GM19238 (cell line): Measurements from ENCODE around the gene DCHS1.
A peak's percentile ranks its signal among the peaks of the same experiment; 100 is the strongest.
"Not testable (repeated sequence)": the region's sequence is repeated elsewhere in the genome, so short reads cannot be mapped to it uniquely, and the experiment has no call there.

ENCODE experiments used
- DNase-seq: peaks from one replicate; pipeline ENCODE4 v3.0.0; 2011; ENCODE audit warnings: low spot score; ENCODE audit not compliant: insufficient read length

DCHS1 gene, protein sequence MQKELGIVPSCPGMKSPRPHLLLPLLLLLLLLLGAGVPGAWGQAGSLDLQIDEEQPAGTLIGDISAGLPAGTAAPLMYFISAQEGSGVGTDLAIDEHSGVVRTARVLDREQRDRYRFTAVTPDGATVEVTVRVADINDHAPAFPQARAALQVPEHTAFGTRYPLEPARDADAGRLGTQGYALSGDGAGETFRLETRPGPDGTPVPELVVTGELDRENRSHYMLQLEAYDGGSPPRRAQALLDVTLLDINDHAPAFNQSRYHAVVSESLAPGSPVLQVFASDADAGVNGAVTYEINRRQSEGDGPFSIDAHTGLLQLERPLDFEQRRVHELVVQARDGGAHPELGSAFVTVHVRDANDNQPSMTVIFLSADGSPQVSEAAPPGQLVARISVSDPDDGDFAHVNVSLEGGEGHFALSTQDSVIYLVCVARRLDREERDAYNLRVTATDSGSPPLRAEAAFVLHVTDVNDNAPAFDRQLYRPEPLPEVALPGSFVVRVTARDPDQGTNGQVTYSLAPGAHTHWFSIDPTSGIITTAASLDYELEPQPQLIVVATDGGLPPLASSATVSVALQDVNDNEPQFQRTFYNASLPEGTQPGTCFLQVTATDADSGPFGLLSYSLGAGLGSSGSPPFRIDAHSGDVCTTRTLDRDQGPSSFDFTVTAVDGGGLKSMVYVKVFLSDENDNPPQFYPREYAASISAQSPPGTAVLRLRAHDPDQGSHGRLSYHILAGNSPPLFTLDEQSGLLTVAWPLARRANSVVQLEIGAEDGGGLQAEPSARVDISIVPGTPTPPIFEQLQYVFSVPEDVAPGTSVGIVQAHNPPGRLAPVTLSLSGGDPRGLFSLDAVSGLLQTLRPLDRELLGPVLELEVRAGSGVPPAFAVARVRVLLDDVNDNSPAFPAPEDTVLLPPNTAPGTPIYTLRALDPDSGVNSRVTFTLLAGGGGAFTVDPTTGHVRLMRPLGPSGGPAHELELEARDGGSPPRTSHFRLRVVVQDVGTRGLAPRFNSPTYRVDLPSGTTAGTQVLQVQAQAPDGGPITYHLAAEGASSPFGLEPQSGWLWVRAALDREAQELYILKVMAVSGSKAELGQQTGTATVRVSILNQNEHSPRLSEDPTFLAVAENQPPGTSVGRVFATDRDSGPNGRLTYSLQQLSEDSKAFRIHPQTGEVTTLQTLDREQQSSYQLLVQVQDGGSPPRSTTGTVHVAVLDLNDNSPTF (N-terminal part only)

DNA sequence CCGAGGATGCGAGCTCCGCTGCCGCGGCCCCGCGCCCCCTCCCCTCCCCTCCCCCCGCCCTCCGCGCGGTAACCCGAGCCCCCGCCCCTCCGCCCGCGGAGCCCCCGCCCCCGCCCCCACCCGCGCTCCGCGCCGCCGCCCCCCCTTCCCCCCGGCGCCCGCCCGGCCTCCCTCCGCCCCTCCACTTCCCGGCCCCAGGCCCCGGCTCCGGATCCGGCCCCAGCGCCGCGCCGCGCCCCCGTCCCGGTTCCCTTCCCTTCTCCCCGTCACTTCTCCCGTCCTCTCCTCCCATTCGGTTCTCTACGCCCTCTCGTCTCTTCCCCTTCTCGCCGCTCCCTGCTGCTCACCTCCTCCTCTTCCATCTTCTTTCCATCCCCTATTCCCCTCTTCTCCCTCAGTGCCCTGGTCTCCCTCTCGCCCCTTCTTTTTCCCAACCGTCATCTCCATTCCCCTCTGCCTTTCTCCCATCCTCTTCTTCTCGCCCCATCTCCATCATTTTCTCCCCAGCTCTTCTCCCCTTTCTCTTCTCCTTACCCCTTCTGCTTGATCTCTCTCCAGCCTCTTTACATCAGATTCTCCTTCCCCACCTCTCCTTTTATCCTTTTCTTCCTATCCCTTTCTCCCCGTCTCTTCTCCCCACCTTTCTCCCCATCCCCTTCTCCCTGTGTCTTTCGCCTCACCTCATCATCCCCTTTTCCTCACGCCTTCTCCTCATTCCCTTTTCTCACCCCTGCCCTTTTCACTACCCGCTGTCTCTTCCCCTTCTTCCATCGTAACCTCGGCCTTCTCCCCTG lies at the start of gene DCHS1:
DCHS1 (minus strand) TSS at position 20 of the 794 bp plus-strand sequence. CDS start 14,196 bp downstream, outside the sequence.
- DNase-seq = no peak

DNA sequence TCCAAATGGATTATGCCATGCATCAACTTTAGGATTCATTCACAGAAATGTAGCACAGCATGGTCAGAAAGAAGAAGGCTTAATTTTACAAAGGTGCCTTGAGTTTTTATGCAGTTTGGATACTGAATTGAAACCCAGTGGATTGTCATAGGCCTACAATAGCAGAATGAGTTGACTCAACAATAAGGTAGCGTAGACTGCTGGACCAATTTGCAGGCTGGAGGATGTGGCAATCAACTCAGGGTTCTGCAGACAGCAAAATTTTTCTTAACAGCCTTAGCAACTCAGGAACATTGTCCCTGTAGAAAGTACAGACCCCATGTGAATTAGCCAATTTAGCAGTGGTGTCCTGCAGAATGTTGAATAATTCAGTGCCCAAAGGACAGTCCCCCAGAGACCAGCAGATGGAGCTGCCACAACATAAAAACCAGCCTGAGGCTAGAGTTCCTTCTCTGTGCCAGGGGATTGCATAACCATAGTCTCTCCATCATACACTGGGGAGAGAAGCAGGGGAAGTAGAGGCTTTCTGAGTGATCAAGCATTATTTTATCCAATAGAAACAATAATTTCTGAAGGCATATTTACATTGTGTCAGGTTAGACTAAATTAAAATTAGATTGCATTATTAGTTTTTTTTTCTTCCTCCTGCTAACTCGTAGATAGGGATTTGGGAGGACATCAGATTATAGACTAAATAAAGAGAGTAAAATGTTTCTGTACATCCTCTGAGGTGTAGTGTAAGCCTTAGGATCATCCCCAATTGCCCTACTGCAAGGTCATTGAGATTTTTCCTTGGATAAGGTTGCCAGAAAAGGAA lies 47.8 kb upstream of the DCHS1 start:
- no peak for DNase-seq

DNA sequence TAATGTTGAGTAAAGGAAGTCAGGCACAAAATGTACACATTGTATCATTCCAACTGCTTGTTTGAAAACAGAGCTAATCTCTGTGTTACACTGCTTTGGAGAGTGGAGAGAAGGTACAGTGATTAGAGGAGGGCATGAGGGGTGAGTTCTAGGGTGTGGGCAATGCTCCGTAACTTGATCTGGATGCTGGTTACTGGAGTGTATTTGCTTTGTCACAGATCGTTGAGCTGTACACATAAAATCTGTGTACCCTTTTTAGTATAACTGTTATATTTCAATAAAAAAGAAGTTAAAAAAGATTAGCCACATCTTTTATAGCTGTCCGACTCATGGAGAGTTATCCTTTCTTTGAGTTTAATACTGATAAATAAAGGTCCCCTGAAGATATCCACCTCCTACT lies 46.3 kb upstream of the DCHS1 start:
- DNase-seq = not testable (repeated sequence)

DNA sequence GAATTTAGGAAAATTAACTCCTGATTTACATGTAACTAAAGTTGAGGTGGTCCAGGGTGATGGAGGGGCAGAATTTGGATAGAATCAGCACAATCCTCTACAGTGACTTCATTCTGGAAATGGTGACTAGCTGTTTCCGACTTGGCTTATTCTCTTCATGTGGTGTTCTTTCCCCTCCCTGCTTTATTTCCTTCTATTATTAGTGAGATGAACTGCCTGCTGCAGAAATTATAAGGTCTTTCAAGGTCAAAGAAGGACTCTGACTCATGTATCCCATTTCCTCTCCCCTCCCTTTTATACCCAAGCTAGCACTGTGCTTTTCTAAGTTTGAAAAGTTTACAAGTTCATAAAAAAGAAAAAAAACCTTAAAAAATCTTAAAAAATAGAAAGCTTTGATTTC lies 39.8 kb upstream of the DCHS1 start:
- no peak for DNase-seq

DNA sequence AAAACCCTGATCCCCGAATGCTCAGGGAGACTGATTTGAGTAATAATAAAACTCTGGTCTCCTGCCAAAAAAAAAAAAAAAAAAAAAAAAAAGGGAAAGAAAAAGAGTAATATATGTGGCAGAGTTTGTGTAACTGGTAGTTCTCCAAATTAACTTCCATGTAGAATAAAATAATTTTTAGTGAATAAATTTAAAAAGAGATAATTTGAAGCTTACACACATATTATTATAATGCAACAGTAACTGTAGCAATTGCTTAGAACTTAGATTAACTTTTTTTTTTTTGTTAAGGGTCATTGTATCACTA lies 38.6 kb upstream of the DCHS1 start:
- no peak for DNase-seq

DNA sequence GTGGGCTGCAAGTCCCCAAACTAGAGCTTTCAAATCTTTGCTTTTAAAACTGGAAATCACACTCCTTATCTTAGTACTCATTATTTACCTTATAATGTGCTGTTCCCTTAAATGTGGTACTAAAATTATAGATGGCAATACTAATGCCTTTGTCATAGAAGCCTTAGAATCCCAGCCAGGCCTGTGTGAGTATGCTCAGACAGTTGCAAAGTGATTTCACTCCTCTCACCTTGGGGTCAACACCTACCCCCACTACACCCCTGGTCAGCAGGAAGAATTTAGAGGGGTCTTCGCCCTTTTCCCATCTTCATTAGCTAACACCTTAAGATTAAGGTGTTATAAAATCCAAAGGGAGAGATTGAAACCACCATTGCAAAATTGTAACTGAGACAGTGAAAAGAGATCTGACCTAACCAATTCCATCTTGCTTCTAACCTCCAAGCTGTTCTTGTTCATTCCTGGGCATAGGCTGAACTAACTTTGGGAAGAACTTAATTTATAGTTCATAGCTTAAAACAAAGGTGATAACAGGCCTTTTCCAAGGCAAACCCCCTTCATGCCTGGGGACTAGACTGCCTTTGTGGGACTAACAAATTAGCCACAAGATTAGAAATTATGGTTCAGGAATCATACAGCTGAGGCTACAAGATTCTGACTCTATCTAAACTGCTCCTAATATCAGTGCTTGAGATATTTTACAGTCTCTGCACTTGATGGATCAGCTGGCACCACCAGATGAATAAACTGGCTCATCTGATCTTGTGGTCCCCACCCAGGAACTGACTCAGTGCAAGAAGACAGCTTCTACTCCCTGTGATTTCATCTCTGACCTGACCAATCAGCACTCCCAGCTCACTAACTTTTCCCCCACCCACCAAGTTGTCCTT lies 38.0 kb upstream of the DCHS1 start:
- no peak for DNase-seq

DNA sequence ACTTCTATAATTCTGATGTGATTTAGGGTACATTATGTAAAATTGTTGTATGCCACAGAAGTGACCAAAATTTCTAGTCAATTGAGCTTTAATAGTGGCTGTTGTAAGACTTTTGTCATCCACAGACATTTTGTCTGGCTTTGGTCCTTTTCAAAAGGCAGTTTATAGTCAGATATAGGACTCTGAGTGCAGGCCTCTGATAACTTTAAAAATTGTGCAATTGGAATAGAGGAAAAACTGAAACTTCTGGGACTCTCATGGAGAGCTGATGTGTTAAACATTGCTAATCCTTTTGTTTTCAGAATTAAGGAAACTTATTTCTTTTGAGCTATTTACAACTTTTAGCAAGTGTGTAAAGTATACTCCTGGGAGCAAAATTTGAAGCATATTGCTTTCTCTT lies 36.5 kb upstream of the DCHS1 start:
- DNase-seq = no peak

DNA sequence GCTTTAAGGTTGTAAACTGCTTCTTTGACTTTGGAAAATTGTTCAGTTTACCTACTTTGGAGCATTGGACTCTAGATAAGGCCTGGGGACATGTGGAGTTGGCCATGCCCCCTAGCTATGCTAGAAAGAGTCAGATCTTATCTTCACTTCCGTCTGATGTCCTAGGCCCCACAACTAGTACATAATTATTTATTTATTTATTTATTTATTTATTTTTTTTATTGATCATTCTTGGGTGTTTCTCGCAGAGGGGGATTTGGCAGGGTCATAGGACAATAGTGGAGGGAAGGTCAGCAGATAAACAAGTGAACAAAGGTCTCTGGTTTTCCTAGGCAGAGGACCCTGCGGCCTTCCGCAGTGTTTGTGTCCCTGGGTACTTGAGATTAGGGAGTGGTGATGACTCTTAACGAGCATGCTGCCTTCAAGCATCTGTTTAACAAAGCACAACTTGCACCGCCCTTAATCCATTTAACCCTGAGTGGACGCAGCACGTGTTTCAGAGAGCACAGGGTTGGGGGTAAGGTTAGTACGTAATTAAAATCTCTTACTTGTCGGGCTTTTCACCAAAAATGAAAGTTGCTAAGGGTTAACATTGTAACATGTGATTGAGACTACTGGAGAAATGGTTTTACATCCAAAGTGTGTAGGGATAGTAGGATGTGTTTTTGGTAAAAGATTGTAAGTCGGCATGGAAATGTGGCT lies 35.0 kb upstream of the DCHS1 start:
- DNase-seq = not testable (repeated sequence)

DNA sequence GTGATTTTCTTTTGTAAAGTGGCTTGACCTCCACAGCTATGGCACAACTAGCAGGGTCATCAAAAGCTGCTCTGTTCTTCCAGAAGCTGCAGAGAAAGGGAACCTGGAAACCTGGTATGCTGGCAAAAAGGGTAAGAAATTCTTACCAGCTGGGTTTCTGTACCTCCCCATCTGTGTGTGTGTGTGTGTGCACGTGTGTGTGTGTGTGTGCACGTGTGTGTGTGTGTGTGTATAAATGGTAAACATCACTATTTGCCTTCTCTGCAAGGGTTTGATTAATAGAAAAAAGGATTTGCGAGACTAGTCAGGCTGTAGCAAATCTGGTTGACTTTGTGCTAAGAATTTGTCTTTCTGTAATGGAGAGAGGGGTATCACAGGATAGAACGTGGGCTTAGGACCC lies 32.3 kb upstream of the DCHS1 start:
- DNase-seq = no peak

DNA sequence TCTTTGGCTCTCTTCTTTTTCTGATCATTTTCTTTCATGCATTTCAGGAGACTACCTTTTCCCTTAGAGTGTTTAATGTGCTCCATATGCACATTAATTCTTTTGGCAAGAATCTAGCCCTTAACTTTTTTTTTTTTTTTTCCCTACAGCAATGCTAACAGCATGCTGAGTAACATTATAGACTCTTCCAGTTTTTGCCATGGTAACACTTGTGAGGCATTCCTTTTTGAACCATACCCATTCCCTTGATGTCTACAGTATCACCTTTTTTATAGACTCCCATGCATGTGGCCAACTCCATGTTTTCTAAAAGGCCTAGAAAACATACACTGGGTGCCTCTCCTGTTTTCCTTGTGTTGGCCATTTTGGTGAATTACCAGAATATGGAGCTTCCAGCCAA lies 30.4 kb upstream of the DCHS1 start:
- DNase-seq = no peak

DNA sequence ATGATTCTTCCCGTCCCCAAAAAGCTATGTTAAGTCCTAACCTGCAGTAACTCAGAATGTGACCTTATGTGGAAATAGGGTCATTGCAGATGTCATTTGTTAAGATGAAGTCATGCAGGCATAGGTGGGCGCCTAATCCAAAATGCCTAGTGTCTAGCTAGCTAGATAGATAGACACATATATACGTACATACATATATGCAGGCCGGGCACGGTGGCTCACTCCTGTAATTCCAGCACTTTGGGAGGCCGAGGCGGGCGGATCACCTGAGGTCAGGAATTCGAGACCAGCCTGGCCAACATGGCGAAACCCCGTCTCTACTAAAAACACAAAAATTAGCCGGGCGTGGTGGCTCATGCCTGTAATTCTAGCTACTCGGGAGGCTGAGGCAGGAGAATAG lies 28.5 kb upstream of the DCHS1 start:
- not testable (repeated sequence) for DNase-seq

DNA sequence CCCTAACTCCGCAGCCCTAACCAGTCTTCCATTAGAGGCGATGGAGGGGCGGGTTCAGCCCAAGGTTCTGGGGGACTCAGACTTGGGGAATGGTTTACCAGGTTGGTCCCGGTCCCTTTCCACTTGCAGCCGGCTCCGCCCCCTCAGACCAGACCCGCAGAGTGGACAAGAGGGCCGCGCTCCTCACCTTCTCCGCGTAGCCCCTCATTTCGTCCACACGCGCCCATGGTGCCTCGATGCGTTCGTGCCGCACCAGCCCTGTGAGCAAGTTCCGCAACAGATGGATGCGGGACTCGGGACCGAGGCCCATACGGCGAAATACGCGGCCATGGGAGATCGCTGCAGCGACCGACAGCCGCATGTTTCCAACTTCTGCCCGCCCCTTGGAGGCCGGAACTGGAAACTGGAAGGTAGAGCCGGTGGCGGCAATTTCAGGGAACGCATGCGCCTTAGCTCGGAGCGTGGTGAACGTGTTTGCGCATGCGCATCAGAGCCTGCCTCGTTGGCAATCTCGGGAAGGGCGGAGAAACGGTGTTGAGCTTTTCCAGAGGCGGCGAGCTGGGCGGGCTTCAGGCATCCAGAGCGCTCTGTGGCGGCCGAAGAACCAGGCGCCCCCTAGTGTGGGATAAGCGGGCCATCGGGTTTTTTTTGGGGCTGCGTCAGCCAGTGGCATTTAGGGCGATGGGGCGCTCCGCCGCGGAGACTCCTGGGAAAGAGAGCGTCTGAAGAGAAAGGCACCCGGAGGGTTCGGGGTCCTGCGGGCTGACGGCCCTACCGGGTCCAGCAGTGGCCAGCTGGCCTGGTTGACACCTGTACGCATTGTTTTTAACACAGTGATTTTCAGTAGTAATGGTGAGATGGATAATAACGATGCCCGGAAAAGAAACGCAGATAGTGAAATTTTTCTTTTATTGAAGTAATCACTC lies 27.6 kb upstream of the DCHS1 start, which contains the start of gene MRPL17:
MRPL17 (minus strand) TSS at position 405 of the 926 bp plus-strand sequence; CDS start at position 361, 44 bp downstream.
- peak; percentile 90 for DNase-seq

DNA sequence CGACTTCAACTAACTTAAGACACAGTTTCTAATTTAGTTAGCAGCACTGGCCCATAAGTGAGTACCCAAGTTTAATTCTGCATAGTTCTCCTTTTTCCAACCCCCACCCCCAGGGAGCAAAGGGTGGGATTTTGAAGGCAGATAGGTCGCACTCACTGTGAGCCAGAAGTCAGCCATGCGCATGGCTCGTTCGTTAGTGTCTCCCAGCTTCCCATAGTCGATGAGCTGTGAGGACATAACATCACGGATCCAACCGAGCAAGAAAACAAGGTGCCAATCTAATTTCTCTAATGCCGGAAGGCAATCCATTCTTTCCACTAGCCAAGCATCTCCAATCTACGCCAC lies 27.0 kb upstream of the DCHS1 start:
- DNase-seq = no peak

DNA sequence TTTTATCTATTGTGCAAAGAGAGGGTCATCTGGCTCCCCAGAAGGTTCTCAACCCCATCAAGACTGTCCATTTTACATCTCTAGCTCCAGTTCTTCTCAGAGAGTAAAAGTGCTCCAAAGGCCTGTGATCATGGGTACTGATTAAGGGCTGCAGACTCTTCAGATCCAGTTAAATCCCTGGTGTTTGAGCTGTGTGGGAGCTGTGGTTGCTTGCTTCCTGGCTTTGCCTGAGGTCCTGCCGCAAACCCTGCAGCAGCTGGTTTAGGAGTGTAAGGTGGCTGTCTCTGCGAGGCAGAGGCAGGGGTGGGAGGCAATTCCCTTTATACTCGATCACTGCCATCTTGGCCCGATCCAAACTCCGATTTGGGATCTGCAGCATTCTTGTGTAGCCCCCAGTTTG lies 26.3 kb upstream of the DCHS1 start:
- DNase-seq = no peak

DNA sequence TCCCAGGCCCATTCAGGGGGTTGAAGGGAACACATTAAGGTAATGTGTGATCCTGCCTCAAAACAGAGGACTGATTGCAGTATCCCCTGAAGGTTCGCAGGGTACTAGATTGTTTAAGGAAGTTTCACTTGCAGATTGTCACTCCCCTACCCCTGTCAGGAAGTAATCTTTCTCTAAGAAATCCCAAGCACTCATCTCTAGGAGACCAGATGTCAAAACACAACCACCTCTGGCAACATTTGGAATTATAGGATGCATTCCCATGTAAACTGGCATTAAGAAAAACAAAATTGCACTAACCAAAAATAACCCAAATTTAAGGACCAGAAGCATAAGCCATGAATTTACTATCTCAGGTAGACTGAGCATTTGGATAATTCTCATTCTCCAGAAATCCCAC lies 25.9 kb upstream of the DCHS1 start:
- no peak for DNase-seq

DNA sequence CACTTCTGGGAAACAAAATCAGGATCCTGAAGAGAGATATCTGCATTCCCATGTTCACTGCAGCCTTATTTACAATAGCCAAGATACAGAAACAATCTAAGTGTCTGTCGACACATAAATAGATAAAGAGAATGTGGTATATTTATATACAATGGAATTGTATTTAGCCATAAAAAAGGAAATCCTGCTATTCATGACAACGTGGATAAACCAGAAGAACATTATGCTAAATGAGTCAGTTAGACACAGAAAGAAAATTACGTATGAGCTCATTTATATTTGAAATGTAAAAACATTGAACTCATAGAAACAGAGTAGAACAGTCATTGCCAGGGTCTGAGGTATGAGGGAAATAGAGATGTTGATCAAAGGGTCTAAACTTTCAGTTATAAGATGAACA lies 21.4 kb upstream of the DCHS1 start:
- DNase-seq = no peak

DNA sequence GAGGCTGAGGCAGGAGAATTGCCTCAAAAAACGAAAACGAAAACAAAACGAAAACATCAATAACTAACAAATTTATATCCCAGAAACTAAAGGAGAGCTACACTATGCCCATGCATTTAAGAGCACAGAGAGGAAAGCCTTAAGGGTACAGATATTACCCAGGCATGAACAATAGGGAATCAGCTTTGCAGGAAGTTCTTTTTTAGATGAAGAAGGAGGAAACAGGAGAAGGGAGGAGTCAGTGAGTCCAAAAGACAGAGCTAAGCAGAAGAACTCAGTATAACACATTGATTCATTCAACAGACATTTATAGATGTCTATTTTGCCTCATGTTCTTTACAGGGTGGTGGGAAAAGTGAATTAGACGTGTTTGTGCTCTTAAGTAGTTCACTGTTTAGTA lies 19.3 kb upstream of the DCHS1 start:
- no peak for DNase-seq

DNA sequence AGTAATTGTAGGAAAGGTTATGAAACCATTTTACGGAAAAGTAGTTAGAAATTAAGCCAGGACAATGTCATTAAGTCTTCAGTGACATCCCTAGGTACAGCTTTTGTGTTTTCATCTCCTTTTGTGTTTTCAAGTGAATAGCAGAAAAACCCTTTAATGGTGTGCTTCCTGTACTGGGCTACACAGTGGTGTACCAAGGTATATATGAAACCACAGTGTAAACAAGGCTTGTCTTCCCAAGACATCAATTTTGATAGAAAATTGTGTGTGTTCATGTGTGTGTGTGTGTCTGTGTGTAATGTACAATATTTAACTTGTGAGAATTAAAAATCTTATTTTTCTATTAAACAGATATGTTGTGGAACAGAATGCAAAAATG lies 18.6 kb upstream of the DCHS1 start:
- no peak for DNase-seq
